Astrocyte (in vitro differentiated cells and primary cell): ENCODE data around the gene CACNA1C.

Source experiments
- CTCF ChIP-seq: IDR thresholded peaks from 2 replicates; pipeline ENCODE4 v1.5.1; 2011; ENCODE audit warnings: low read depth, mild to moderate bottlenecking, inconsistent platforms, low read length, moderate library complexity; ENCODE audit not compliant: insufficient read depth
- EZH2 ChIP-seq: IDR thresholded peaks from 2 replicates; pipeline ENCODE4 v1.6.1; 2012; ENCODE audit warnings: mild to moderate bottlenecking, low read length, inconsistent platforms; ENCODE audit not compliant: insufficient read depth

DNA sequence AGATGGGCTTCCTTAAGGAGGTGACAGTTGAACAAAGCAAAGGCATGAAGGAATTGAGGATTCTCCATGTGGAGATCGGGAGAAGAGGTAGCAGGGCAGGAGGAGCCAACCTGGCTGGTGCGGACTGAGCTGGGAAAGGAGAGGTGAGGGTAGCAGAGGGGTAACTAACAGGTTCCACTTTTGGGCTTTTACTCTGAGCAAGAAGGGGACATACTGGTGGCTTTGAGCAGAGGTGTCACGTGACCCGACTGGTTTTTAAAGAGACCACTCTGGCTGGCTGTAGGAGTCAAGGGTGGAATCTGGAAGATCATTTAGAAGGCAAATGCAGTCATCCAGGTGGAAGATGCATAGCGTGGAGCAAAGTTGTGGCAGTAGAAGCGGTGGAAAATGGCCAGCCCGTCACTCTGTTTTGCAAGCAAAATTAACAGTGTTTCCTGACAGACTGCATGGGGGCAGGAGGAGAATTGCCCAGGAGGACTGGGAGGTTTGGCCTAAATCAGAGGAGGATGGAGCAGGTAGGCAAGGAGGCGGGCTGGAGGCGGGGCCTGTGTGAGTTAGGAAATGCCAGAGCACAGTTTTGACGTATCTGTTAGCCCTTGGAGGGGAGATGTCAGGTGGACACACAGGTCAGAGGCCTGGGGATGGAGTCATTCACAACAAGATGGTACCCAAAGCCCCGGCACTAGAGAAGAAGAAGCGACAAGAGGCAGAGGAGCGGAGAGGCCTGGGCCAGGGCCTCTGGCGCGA lies 585.7 kb downstream of the CACNA1C start:
- TF ChIP-seq EZH2 (no peak), CTCF (no peak)
